Body of pancreas (tissue), 4 donors: ENCODE measurements around the gene DNAJA4.

Experiments
- POLR2A ChIP-seq, 3 donors: fragments of 450-650 bp; IDR thresholded peaks; one replicate each; pipeline ENCODE4 v1.6.1; 2016; ENCODE audit warnings: antibody characterized with exemption in 3 of 3, mild to moderate bottlenecking in 2 of 3
- TF ChIP-seq, protein P1 (sequence below), 7 experiments: fragments of 450-650 bp in 4 of 7; fragments of 200-600 bp in 3 of 7; sonication (generic) in 3 of 7; IDR thresholded peaks; one replicate each; pipeline ENCODE4 v1.5.1; 2016 to 2019; ENCODE audit warnings: antibody characterized with exemption in 7 of 7

DNA sequence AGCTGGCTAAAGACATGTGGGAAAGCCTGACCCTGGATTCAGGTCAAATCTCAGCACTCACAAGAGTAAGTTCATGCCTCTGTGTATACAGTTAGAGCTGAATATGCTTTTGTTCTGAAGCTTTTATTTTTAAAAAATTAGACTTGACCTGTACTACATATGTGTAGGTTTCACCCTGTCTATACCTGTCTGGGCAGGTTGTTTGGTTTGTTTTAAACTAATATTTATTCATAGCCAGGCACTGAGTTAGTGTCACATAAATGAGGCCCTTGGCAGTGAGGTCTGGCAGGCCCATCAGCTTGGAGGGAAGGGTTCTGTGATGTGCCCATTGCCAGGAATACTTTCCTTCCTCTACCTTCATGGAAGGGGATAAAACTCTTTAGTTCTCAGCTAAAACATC, 1.9 kb downstream of the DNAJA4 start:
- no peak for TF ChIP-seq POLR2A (IDR thresholded peaks at IDR 0.05)
- TF ChIP-seq, protein P1, sequence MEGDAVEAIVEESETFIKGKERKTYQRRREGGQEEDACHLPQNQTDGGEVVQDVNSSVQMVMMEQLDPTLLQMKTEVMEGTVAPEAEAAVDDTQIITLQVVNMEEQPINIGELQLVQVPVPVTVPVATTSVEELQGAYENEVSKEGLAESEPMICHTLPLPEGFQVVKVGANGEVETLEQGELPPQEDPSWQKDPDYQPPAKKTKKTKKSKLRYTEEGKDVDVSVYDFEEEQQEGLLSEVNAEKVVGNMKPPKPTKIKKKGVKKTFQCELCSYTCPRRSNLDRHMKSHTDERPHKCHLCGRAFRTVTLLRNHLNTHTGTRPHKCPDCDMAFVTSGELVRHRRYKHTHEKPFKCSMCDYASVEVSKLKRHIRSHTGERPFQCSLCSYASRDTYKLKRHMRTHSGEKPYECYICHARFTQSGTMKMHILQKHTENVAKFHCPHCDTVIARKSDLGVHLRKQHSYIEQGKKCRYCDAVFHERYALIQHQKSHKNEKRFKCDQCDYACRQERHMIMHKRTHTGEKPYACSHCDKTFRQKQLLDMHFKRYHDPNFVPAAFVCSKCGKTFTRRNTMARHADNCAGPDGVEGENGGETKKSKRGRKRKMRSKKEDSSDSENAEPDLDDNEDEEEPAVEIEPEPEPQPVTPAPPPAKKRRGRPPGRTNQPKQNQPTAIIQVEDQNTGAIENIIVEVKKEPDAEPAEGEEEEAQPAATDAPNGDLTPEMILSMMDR (IDR thresholded peaks at IDR 0.05) = no peak
